K562 (cell line): Measurements from ENCODE around the gene LTB4R2. TPM values are rescaled to one million over a fixed set of nuclear protein-coding genes. Genes with fewer than 3 reads are reported as not detected.
A peak's percentile ranks its signal among the peaks of the same experiment; 100 is the strongest.

Experiments used
- CEBPZ ChIP-seq: fragments of 150-350 bp; IDR thresholded peaks from 2 replicates; pipeline ENCODE4 v1.6.1; 2014; ENCODE audit warnings: low read depth, mild to moderate bottlenecking, low read length, borderline replicate concordance
- EGR1 ChIP-seq: fragments of 450-650 bp; conservative IDR thresholded peaks from 2 replicates; pipeline ENCODE4 v1.6.1; 2017; ENCODE audit warnings: mild to moderate bottlenecking
- GABPB2 ChIP-seq: fragments of 250-450 bp; sonication (Bioruptor Pico); conservative IDR thresholded peaks from 2 replicates; pipeline ENCODE4 v1.5.1; 2021; ENCODE audit warnings: mild to moderate bottlenecking
- MED1 ChIP-seq: sonication (generic); formaldehyde crosslinking; IDR thresholded peaks from 2 replicates; pipeline ENCODE4 v1.8.1; 2023; ENCODE audit warnings: missing genetic modification reagents, borderline replicate concordance
- NELFE ChIP-seq: IDR thresholded peaks from 2 replicates; pipeline ENCODE4 v1.6.1; 2011; ENCODE audit warnings: mild to moderate bottlenecking; ENCODE audit not compliant: insufficient read depth, insufficient read length
- RHOXF2B ChIP-seq: fragments of 250-450 bp; sonication (Bioruptor Pico); conservative IDR thresholded peaks from 2 replicates; pipeline ENCODE4 v1.5.1; 2021
- SP1 ChIP-seq: sonication (generic); formaldehyde crosslinking; IDR thresholded peaks from 2 replicates; pipeline ENCODE4 v1.8.1; 2022; ENCODE audit warnings: mild to moderate bottlenecking, missing genetic modification reagents
- SRSF7 ChIP-seq: fragments of 200-400 bp; formaldehyde crosslinking; optimal IDR thresholded peaks from 2 replicates; pipeline ENCODE3; 2017; ENCODE audit warnings: mild to moderate bottlenecking, low read depth, low read length
- TFE3 ChIP-seq: fragments of 450-650 bp; formaldehyde crosslinking; IDR thresholded peaks from 2 replicates; pipeline ENCODE4 v1.4.0; 2020; ENCODE audit warnings: mild to moderate bottlenecking, mixed read lengths
- TOE1 ChIP-seq, 2 experiments: fragments of 450-650 bp in 1 of 2; sonication (generic) in 1 of 2; formaldehyde crosslinking in 1 of 2; IDR thresholded peaks; 2 replicates each; pipeline versions ENCODE4 v1.7.1 to v1.8.0; 2016 to 2022; ENCODE audit warnings: borderline replicate concordance in 2 of 2, mild to moderate bottlenecking in 2 of 2, antibody characterized with exemption in 1 of 2, inconsistent platforms in 1 of 2, low read depth in 1 of 2, missing genetic modification reagents in 1 of 2, moderate library complexity in 1 of 2
- ZNF431 ChIP-seq: sonication (generic); formaldehyde crosslinking; IDR thresholded peaks from 2 replicates; pipeline ENCODE4 v1.8.0; 2022; ENCODE audit warnings: mild to moderate bottlenecking, missing genetic modification reagents
- ZNF780A ChIP-seq: fragments of 250-450 bp; sonication (Bioruptor Pico); IDR thresholded peaks from 2 replicates; pipeline ENCODE4 v1.5.0; 2021; ENCODE audit warnings: mild to moderate bottlenecking
- ZSCAN32 ChIP-seq: fragments of 450-650 bp; formaldehyde crosslinking; IDR thresholded peaks from 2 replicates; pipeline ENCODE4 v1.4.0; 2020; ENCODE audit warnings: mild to moderate bottlenecking, moderate library complexity
- polyA plus RNA-seq, 8 experiments: library from polyadenylated mRNA; depleted of rRNA in 4 of 8; stranded (reverse) in 5 of 8; unstranded in 3 of 8; fragments of >200 nt; fragmentation: Nextera tagmentation in 2 of 8; fragmentation: Illumina TruSeq in 1 of 8; extraction: Ambion mirVana in 2 of 8; extraction: Trizol in 1 of 8; gene quantifications; 2 replicates each; pipeline versions ENCODE4 v1.2.1 to v1.2.3, GENCODE V29; 2011 to 2014; ENCODE audit warnings: inconsistent platforms in 1 of 8, missing spikeins in 1 of 8
- total RNA-seq, 7 experiments: library from RNA; depleted of rRNA in 6 of 7; stranded (reverse); fragments of >200 nt in 6 of 7; fragmentation: Illumina TruSeq in 2 of 7; extraction: Trizol in 2 of 7; gene quantifications; 2 replicates each; pipeline versions ENCODE4 v1.2.1 to v1.2.3, GENCODE V29; 2011 to 2021; ENCODE audit warnings: low replicate concordance in 1 of 7
- TF ChIP-seq, protein P1 (sequence below): sonication (generic); formaldehyde crosslinking; IDR thresholded peaks from 2 replicates; pipeline ENCODE4 v1.9.0; 2022; ENCODE audit warnings: mild to moderate bottlenecking, missing genetic modification reagents
- TF ChIP-seq, protein P2 (sequence below): fragments of 450-650 bp; formaldehyde crosslinking; conservative IDR thresholded peaks from 2 replicates; pipeline ENCODE4 v1.4.0; 2022; ENCODE audit warnings: mild to moderate bottlenecking, missing genetic modification characterization
- TF ChIP-seq, protein P3 (sequence below): fragments of 450-650 bp; IDR thresholded peaks from 2 replicates; pipeline ENCODE4 v1.6.1; 2017; ENCODE audit warnings: antibody characterized with exemption, mild to moderate bottlenecking

LTB4R2 gene
- total and polyA plus RNA-seq, 9 of the 15 experiments (the other 6 are each of a cell fraction or from before 2014, with no cell fraction given): 0.03 to 11.6 (median 2.8) TPM; not detected in 1

GRCh38 chr14:24329736-24330135, 19.8 kb downstream of the LTB4R2 start (continued):
- TF ChIP-seq CEBPZ: no peak
- no peak for TF ChIP-seq GABPB2
- no peak for TF ChIP-seq NELFE
- TF ChIP-seq, protein P1, sequence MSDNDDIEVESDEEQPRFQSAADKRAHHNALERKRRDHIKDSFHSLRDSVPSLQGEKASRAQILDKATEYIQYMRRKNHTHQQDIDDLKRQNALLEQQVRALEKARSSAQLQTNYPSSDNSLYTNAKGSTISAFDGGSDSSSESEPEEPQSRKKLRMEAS (CRISPR knock-in tag): peak; percentile 49; the same call in 1 of the 2 replicates
- TF ChIP-seq, protein P2, sequence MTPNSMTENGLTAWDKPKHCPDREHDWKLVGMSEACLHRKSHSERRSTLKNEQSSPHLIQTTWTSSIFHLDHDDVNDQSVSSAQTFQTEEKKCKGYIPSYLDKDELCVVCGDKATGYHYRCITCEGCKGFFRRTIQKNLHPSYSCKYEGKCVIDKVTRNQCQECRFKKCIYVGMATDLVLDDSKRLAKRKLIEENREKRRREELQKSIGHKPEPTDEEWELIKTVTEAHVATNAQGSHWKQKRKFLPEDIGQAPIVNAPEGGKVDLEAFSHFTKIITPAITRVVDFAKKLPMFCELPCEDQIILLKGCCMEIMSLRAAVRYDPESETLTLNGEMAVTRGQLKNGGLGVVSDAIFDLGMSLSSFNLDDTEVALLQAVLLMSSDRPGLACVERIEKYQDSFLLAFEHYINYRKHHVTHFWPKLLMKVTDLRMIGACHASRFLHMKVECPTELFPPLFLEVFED (CRISPR knock-in tag): no peak
- no peak for TF ChIP-seq MED1 (CRISPR knock-in tag)
- TF ChIP-seq EGR1: peak; percentile 63
- no peak for TF ChIP-seq RHOXF2B (CRISPR knock-in tag)
- no peak for TF ChIP-seq SP1 (CRISPR knock-in tag)
- no peak for TF ChIP-seq SRSF7
- TF ChIP-seq TFE3 (CRISPR knock-in tag): peak; percentile 57
- TF ChIP-seq ZNF431: no peak
- TF ChIP-seq, protein P3, sequence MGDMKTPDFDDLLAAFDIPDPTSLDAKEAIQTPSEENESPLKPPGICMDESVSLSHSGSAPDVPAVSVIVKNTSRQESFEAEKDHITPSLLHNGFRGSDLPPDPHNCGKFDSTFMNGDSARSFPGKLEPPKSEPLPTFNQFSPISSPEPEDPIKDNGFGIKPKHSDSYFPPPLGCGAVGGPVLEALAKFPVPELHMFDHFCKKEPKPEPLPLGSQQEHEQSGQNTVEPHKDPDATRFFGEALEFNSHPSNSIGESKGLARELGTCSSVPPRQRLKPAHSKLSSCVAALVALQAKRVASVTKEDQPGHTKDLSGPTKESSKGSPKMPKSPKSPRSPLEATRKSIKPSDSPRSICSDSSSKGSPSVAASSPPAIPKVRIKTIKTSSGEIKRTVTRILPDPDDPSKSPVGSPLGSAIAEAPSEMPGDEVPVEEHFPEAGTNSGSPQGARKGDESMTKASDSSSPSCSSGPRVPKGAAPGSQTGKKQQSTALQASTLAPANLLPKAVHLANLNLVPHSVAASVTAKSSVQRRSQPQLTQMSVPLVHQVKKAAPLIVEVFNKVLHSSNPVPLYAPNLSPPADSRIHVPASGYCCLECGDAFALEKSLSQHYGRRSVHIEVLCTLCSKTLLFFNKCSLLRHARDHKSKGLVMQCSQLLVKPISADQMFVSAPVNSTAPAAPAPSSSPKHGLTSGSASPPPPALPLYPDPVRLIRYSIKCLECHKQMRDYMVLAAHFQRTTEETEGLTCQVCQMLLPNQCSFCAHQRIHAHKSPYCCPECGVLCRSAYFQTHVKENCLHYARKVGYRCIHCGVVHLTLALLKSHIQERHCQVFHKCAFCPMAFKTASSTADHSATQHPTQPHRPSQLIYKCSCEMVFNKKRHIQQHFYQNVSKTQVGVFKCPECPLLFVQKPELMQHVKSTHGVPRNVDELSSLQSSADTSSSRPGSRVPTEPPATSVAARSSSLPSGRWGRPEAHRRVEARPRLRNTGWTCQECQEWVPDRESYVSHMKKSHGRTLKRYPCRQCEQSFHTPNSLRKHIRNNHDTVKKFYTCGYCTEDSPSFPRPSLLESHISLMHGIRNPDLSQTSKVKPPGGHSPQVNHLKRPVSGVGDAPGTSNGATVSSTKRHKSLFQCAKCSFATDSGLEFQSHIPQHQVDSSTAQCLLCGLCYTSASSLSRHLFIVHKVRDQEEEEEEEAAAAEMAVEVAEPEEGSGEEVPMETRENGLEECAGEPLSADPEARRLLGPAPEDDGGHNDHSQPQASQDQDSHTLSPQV: no peak
- TF ChIP-seq ZSCAN32 (CRISPR knock-in tag): no peak
- no peak for TF ChIP-seq TOE1 (IDR thresholded peaks at IDR 0.05; ENCODE audit: borderline replicate concordance)
- no peak for TF ChIP-seq TOE1 (CRISPR knock-in tag; IDR thresholded peaks at IDR 0.05; ENCODE audit: borderline replicate concordance, low read depth)
- no peak for TF ChIP-seq ZNF780A (CRISPR knock-in tag)
